ENCODE results near the gene KRTAP5-6. TPM values are rescaled to one million over a fixed set of nuclear protein-coding genes. Genes with fewer than 3 reads are reported as not detected.

KRTAP5-6 gene
- total RNA-seq, 1 experiment from 2014 or later, result not detected

- ATAC-seq (no peak), DNase-seq (ENCODE audit: low read depth, low spot score) (no peak)
- Histone ChIP-seq H3K36me3 (ENCODE audit: control insufficient read depth in 1 of 2, insufficient read depth in 2 of 2, low read length in 2 of 2) (no peaks in the 10 kb centered on the region), H3K4me3 (replicated peaks in 1 of 2; ENCODE audit: low read depth in 1 of 2, low read length in 2 of 2) (no peak overlapping the region), H3K4me2 (ENCODE audit: low read length) (no peak overlapping the region), H3K79me2 (ENCODE audit: insufficient read depth, low read length) (no peaks in the 10 kb centered on the region), H2AFZ (ENCODE audit: low read depth, low read length, poor library complexity, severe bottlenecking) (no peak overlapping the region), H3K27ac (ENCODE audit: low read depth, low read length) (no peak overlapping the region), H3K27me3 (ENCODE audit: insufficient read depth, low read length) (no peaks in the 10 kb centered on the region), H3K9ac (ENCODE audit: low read length) (no peak overlapping the region), H4K20me1 (ENCODE audit: insufficient read depth) (no peaks in the 10 kb centered on the region), H3K4me1 (ENCODE audit: control insufficient read depth in 1 of 2, insufficient read depth in 2 of 2, low read length in 2 of 2) (peaks cover 0 to 7% of the 10 kb centered on the region in 2 experiments; a peak in 3 of 4 replicates), H3K9me2 (ENCODE audit: insufficient read depth) (no peaks in the 10 kb centered on the region), H3K9me3 (ENCODE audit: control insufficient read depth in 1 of 2, insufficient read depth in 1 of 2, low read depth in 1 of 2, low read length in 2 of 2) (no peaks in the 10 kb centered on the region)
- ChIA-PET RAD21 (ENCODE audit: low non-redundant PET in 1 of 2, low total read pairs in 2 of 2, uncharacterized antibody in 2 of 2, unreplicated experiment in 2 of 2) (no interaction called here), CTCF (interaction anchor here (1.6 to 1.7 kb wide), 3 partner anchors 12 to 500 kb away, joined by 3 to 11 read pairs (median 4); no protein-coding TSS in a partner anchor), POLR2A (no interaction called here)
- no peak for TF ChIP-seq SRF (IDR thresholded peaks at IDR 0.05; ENCODE audit: low read depth)
- no TSS peak for BruUV-seq (replicated peaks)
- intact Hi-C loops (cut with micrococcal nuclease), result loop anchor here (5.0 kb wide), 1 partner anchor 231 kb away; no protein-coding TSS in a partner anchor
These were observed 45.5 kb upstream of the KRTAP5-6 start for GRCh38 chr11:1651411-1651980.

GRCh38 chr11:1652026-1652425 is 45.0 kb upstream of the KRTAP5-6 start:
- H3K4me2 ChIP-seq (ENCODE audit: low read length), result no peak overlapping the region
- DNase-seq (ENCODE audit: low read depth, low spot score) (no peak), ATAC-seq (no peak)
- peaks cover 0 to 7% of the 10 kb centered on the region in 2 experiments; a peak in 3 of 4 replicates for H3K4me1 ChIP-seq (ENCODE audit: control insufficient read depth in 1 of 2, insufficient read depth in 2 of 2, low read length in 2 of 2)
- no peak overlapping the region for H3K4me3 ChIP-seq (replicated peaks in 1 of 2; ENCODE audit: low read depth in 1 of 2, low read length in 2 of 2)
- H3K9ac ChIP-seq (ENCODE audit: low read length), result no peak overlapping the region
- no peak overlapping the region for H2AFZ ChIP-seq (ENCODE audit: low read depth, low read length, poor library complexity, severe bottlenecking)
- H4K20me1 ChIP-seq (ENCODE audit: insufficient read depth), result no peaks in the 10 kb centered on the region
- H3K36me3 ChIP-seq (ENCODE audit: control insufficient read depth in 1 of 2, insufficient read depth in 2 of 2, low read length in 2 of 2), result no peaks in the 10 kb centered on the region
- H3K9me2 ChIP-seq (ENCODE audit: insufficient read depth), result no peaks in the 10 kb centered on the region
- BruUV-seq (replicated peaks), result no TSS peak
- H3K27ac ChIP-seq (ENCODE audit: low read depth, low read length), result no peak overlapping the region
- no peak for TF ChIP-seq RAD21 (IDR thresholded peaks at IDR 0.05; ENCODE audit: low read depth)
- no peak for TF ChIP-seq ZBTB33 (IDR thresholded peaks at IDR 0.05; ENCODE audit: extremely low read depth, insufficient replicate concordance, low read length)
- no peak for TF ChIP-seq JUND (IDR thresholded peaks at IDR 0.05)
- TF ChIP-seq EZH2phosphoT487 (IDR thresholded peaks at IDR 0.05; ENCODE audit: borderline replicate concordance), result no peak
- TF ChIP-seq CBX3 (IDR thresholded peaks at IDR 0.05; ENCODE audit: low read depth), result no peak
- TF ChIP-seq ZFX (IDR thresholded peaks at IDR 0.05), result no peak
- no peaks in the 10 kb centered on the region for H3K79me2 ChIP-seq (ENCODE audit: insufficient read depth, low read length)
- ChIA-PET RAD21 (ENCODE audit: low non-redundant PET in 1 of 2, low total read pairs in 2 of 2, uncharacterized antibody in 2 of 2, unreplicated experiment in 2 of 2) (interaction anchor here (0.8 to 1.3 kb wide), 17 partner anchors 42 to 504 kb away, joined by 3 to 26 read pairs (median 4); no protein-coding TSS in a partner anchor), CTCF (interaction anchor here (0.7 to 2.4 kb wide), 31 partner anchors 9 to 534 kb away, joined by 3 to 129 read pairs (median 5); partner anchors contain the start of genes H19, MRPL23 and SYT8), POLR2A (interaction anchor here (1.0 to 1.2 kb wide), 3 partner anchors 175 to 182 kb away, joined by 3 to 6 read pairs (median 5); no protein-coding TSS in a partner anchor)
- intact Hi-C loops (cut with micrococcal nuclease), result loop anchor here (1.0 to 5.0 kb wide), 4 partner anchors 41 to 500 kb away; no protein-coding TSS in a partner anchor
- no peaks in the 10 kb centered on the region for H3K9me3 ChIP-seq (ENCODE audit: control insufficient read depth in 1 of 2, insufficient read depth in 1 of 2, low read depth in 1 of 2, low read length in 2 of 2)
- H3K27me3 ChIP-seq (ENCODE audit: insufficient read depth, low read length), result no peaks in the 10 kb centered on the region
